Parathyroid adenoma (tissue), 2 donors: ENCODE measurements around the gene IGFBP4.

Source experiments
- H2AFZ ChIP-seq: fragments of 300-600 bp; sonication (generic); one replicate; pipeline ENCODE4 v1.7.0; 2017; ENCODE audit warnings: antibody characterized with exemption, mild to moderate bottlenecking
- H3K27ac ChIP-seq: fragments of 300-600 bp; sonication (generic); one replicate; pipeline ENCODE4 v1.7.0; 2017
- H3K27me3 ChIP-seq: fragments of 300-600 bp; sonication (generic); one replicate; pipeline ENCODE4 v1.7.0; 2017; ENCODE audit warnings: low read length; ENCODE audit not compliant: control insufficient read depth, insufficient read depth
- H3K36me3 ChIP-seq: fragments of 300-600 bp; sonication (generic); one replicate; pipeline ENCODE4 v1.7.0; 2017; ENCODE audit warnings: low read length; ENCODE audit not compliant: control insufficient read depth, insufficient read depth
- H3K4me1 ChIP-seq: fragments of 300-600 bp; sonication (generic); one replicate; pipeline ENCODE4 v1.7.0; 2017; ENCODE audit warnings: control low read depth
- H3K4me2 ChIP-seq: fragments of 300-600 bp; sonication (generic); one replicate; pipeline ENCODE4 v1.7.0; 2017; ENCODE audit warnings: low read length
- H3K4me3 ChIP-seq: fragments of 300-600 bp; sonication (generic); one replicate; pipeline ENCODE4 v1.7.0; 2017; ENCODE audit warnings: low read depth, low read length
- H3K79me2 ChIP-seq: fragments of 300-600 bp; sonication (generic); one replicate; pipeline ENCODE4 v1.7.0; 2017; ENCODE audit warnings: control low read depth
- H3K9ac ChIP-seq: fragments of 300-600 bp; sonication (generic); one replicate; pipeline ENCODE4 v1.7.0; 2017; ENCODE audit warnings: mild to moderate bottlenecking
- H3K9me3 ChIP-seq: fragments of 300-600 bp; sonication (generic); one replicate; pipeline ENCODE4 v1.7.0; 2017; ENCODE audit warnings: low read length; ENCODE audit not compliant: control insufficient read depth
- TF ChIP-seq, protein P1 (sequence below): fragments of 300-600 bp; sonication (generic); IDR thresholded peaks from one replicate; pipeline ENCODE4 v1.7.0; 2017; ENCODE audit warnings: antibody characterized with exemption, mild to moderate bottlenecking
- donor health status: primary hyperparathyroidism.

Gene IGFBP4

DNA sequence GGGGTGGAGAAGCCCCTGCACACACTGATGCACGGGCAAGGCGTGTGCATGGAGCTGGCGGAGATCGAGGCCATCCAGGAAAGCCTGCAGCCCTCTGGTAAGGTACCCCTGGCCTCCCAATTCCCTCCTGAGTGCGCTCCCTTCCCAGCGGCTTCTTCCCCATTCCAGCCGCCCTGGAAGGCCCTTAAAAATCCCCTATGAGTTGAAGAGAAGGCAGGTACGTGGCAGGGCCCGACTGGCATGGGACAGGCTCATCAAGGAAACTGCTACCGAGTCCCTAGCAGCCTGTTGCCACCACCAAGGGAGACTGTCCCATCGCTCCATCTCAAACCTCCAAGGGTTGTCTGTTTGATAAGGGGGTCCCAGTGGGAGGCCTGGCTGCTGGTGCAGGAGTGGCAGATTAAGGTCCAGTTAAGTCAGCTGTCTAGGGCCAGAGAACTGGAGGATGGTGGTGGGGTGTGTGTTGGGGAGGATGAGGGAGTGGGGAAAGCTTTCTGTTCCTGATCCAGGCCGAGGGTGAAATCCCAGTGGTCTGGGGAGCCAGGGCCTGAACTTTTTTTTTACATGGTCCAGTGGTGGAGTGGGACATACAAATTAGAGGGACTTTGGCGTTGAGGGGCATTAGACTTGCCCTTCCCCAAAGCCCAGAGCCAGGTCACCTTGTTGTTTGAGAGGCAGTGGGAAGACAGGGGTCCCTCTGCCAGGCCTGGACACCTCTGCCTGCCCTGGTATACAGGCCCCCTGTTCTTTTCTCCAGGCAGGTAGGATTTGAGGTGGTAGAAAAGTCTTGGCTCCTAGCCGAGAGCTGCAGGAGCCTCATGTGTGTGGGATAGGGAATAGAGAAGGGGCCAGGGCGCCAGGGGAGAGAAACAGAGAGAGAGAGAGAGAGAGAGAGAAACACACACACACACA, 994 bp downstream of the IGFBP4 start:
- Histone ChIP-seq H3K4me3 (peak overlapping the region; percentile 49), H3K79me2 (no peaks in the 10 kb centered on the region), H3K4me1 (no peaks in the 10 kb centered on the region), H3K4me2 (peak overlapping the region; percentile 44), H3K9me3 (no peaks in the 10 kb centered on the region), H3K36me3 (no peaks in the 10 kb centered on the region), H3K27me3 (no peaks in the 10 kb centered on the region), H3K27ac (peak overlapping the region; percentile 60), H3K9ac (no peak overlapping the region), H2AFZ (no peak overlapping the region)
- TF ChIP-seq, protein P1, sequence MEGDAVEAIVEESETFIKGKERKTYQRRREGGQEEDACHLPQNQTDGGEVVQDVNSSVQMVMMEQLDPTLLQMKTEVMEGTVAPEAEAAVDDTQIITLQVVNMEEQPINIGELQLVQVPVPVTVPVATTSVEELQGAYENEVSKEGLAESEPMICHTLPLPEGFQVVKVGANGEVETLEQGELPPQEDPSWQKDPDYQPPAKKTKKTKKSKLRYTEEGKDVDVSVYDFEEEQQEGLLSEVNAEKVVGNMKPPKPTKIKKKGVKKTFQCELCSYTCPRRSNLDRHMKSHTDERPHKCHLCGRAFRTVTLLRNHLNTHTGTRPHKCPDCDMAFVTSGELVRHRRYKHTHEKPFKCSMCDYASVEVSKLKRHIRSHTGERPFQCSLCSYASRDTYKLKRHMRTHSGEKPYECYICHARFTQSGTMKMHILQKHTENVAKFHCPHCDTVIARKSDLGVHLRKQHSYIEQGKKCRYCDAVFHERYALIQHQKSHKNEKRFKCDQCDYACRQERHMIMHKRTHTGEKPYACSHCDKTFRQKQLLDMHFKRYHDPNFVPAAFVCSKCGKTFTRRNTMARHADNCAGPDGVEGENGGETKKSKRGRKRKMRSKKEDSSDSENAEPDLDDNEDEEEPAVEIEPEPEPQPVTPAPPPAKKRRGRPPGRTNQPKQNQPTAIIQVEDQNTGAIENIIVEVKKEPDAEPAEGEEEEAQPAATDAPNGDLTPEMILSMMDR = no peak

DNA sequence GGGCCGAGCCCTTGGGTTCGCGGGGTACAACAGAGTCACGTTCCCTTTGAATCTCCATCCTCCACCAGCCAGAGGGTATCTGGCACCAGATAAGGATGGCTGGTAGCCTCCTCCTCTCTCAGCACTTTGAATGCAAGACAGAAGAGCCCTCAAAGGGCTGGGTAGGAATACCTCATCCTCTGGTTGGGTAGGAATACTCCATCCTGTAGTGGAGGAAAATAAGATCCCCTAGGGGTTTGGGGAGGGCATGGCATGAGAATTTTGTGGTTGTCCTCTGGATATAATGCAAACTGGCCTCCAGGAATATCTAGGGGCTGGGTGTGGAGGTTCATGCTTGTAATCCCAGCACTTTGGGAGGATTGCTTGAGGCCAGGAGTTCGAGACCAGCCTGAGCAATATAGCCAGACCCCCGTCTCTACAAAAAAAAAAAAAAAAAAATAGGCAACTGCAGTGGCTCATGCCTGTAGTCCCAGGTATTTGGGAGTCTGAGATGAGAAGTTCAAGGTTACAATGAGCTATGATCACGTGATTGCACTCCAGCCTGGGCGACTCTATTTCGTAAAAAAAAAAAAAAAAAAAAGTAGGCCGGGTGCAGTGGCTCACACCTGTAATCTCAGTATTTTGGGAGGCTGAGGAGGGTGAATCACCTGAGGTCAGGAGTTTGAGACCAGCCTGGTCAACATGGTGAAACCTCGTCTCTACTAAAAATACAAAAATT, 2.7 kb downstream of the IGFBP4 start:
- Histone ChIP-seq H2AFZ (no peak overlapping the region), H3K4me2 (peak overlapping the region; percentile 22), H3K9ac (no peak overlapping the region), H3K4me3 (peak overlapping the region; percentile 49), H3K36me3 (no peaks in the 10 kb centered on the region), H3K79me2 (no peaks in the 10 kb centered on the region), H3K27ac (peak overlapping the region; percentile 60), H3K27me3 (no peaks in the 10 kb centered on the region), H3K9me3 (no peaks in the 10 kb centered on the region), H3K4me1 (no peaks in the 10 kb centered on the region)
- TF ChIP-seq, protein P1 = no peak

DNA sequence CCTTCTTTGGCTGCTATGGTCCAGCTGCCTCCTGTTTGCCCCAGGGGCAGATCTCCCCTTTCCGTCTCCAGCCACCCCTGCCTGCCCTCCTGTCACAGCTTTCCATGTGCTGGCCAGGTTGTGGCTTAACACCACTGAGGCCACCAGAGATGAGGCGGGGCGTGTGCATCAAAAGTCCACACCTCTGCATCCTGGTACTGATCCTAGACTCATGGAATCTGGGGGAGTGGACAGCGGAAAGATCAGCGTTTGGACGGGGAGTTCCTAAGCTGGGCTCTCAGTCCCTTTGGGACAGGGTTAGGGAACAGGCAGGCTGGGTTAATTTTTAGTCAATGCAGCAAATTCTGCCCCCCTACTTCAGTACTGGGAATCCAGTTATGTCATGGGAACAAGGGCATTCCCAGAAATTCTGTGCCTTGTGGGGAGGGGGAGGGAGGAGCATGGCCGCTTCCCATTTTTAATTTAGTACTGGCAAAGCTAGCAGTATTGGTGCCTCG, 3.9 kb downstream of the IGFBP4 start:
- no peaks in the 10 kb centered on the region for H3K79me2 ChIP-seq
- no peak overlapping the region for H3K9ac ChIP-seq
- no peaks in the 10 kb centered on the region for H3K9me3 ChIP-seq
- peaks cover 6% of the 10 kb centered on the region for H3K4me1 ChIP-seq
- no peak overlapping the region for H3K4me3 ChIP-seq
- no peak overlapping the region for H2AFZ ChIP-seq
- H3K27ac ChIP-seq = peak overlapping the region; percentile 53
- H3K27me3 ChIP-seq = no peaks in the 10 kb centered on the region
- H3K36me3 ChIP-seq = no peaks in the 10 kb centered on the region
- TF ChIP-seq, protein P1 = no peak
- H3K4me2 ChIP-seq = no peak overlapping the region

DNA sequence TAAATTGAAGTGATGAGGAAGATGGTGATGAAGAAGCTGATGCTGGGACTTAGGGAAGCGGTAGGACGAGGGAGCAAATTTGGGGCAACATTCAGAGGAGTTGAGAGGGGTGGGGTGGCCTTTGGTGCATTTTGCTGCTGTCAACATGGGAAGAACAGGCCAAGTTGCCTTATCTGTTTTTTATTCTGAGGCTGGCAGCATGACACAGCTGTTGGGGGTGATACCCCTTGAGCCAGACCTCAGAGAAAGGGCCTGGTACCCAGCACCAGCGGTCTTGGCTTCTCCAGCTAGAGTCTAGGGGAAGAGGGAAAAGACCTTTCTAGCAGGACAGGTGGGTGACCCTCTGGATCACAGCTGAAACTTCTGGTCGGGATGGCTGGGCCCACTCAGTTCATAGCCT, 4.6 kb downstream of the IGFBP4 start:
- TF ChIP-seq, protein P1 = no peak
- Histone ChIP-seq H3K4me3 (peak overlapping the region; percentile 5), H3K36me3 (no peaks in the 10 kb centered on the region), H3K27ac (peak overlapping the region; percentile 53), H3K9me3 (no peaks in the 10 kb centered on the region), H3K4me2 (no peak overlapping the region), H3K9ac (no peak overlapping the region), H3K79me2 (no peaks in the 10 kb centered on the region), H3K27me3 (no peaks in the 10 kb centered on the region), H2AFZ (no peak overlapping the region), H3K4me1 (peaks cover 6% of the 10 kb centered on the region)
